IPS DF 4.7 (cell line): ENCODE results near the gene KCNIP1.

Experiments
- DNase-seq: peaks from one replicate; pipeline ENCODE4 v3.0.0-alpha.2; 2013; ENCODE audit warnings: low spot score; ENCODE audit errors: extremely low read depth

Gene KCNIP1

DNA sequence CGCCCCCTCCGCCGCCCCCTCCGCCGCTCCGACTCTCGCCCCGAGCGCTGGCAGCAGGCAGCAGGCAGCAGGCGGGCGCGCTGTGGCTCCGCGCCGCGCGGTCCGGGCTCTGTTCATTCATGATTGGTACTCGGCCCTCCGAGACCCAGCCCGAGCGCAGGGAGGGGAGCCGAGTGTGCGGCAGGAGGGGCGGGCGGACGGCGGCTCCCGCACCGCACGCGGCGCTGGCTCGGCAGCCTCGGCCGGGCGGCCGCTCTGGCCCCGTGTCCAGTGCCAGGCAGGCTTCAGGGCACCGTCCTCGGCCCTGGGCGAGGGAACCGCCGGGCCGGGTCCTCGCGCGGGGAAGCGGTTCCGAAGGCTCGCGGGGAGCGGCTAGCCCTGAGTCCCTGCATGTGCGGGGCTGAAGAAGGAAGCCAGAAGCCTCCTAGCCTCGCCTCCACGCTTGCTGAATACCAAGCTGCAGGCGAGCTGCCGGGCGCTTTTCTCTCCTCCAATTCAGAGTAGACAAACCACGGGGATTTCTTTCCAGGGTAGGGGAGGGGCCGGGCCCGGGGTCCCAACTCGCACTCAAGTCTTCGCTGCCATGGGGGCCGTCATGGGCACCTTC lies at the start of gene KCNIP1:
KCNIP1 (plus strand) TSS at position 31 of the 607 bp plus-strand sequence.
- no peak for DNase-seq

DNA sequence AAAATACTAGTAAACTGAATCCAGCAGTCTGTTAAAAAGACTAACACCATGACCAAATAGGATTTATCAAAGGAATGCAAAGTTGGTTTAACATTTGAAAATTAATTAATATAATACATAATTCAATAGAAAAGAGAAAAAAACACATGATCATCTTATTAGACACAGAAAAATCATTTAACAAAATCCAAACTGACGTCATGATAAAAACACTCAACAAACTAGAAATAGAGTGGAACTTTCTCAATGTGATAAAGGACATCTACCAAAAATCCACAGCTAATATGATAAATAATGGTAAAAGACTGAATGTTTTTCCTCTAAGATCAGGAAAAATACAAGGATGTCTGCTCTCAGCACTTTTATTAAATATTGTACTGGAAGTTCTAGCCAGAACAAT lies 40.4 kb upstream of the KCNIP1 start:
- no peak for DNase-seq

DNA sequence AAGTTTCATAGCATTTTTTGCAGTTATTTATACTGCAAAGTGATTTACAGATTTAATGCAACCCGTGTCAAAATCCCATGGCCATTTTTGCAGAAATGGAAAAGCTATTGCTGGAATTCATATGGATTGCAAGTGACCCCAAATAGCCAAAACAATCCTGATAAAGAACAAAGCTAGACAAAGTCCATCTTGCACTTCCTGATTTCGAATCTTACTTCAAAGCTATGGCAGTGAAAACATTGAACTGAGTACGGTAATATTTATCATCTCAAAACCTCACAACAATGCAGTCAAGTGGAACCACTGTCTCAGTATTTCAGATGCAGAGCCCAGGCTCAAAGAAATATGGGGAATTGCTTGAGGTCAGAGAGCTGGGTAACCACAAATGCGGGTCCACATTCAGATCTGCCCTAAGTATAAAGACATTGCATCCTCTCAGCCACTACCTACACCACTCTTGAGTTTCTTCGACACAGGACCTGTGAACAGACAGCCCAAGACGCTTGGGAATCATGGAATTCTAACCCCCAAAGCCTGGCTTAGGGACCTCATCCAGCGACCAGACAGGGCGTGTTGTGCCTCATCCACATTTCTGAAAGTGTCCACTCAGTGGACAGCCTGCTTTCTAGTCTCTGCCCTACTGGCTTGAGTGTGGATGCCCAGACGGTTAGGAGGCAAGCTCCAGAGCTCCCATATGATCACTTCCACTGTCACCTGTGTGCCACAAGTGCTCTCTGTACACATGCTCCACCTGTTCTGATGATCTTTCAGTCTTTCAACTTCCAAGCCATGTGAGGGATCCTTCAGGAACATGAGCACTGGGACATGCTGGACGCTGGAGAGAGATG lies 39.3 kb upstream of the KCNIP1 start:
- no peak for DNase-seq

DNA sequence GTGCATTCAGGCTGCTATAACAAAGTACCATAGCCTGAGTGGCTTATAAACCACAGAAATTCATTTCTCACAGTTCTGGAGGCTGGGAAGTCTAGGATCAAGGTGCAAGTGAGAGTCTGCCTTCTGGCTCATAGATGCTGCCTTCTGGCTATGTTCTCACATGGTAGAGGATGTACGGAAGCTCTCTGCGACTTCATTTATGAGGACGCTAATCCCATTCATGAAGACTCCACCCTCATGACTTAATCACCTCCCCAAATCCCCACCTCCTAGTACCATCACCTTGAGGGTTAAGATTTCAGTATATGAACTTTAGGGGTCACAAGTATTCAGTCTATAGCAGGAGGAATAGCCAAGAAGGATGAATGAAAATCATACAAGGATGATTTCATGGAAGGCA lies 37.3 kb upstream of the KCNIP1 start:
- no peak for DNase-seq

DNA sequence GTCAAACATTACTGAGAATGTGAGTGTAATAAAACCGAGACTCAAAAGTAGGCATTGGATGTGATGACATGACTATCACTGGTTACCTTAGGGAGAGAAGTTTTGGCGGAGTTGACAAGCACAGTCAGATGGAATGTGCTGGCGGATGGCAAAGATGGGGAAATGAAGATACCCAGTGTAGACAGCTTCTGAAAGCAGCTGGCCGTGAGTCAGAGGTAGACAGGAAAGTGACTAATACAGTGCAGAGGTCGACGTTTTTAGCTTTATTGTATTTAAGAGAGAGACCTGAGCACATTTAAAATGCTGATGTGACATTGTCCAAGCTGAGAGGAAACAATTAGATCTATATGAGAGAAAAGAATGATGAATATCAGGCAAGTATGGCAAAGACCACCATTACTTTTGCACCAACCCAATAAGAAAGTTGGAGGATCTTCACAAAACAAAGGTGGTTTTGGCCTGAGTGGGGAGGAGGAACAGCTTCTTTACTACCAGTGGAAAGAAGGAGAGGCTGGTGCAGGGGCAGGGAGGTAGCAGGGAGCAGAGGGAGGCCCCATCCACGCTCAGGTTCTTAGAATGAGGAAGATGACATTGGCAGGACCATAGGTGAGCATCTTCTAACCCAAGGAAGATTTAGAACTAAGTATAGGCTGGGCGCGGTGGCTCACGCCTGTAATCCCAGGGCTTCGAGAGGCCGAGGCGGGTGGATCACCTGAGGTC lies 36.7 kb upstream of the KCNIP1 start:
- DNase-seq, result no peak

DNA sequence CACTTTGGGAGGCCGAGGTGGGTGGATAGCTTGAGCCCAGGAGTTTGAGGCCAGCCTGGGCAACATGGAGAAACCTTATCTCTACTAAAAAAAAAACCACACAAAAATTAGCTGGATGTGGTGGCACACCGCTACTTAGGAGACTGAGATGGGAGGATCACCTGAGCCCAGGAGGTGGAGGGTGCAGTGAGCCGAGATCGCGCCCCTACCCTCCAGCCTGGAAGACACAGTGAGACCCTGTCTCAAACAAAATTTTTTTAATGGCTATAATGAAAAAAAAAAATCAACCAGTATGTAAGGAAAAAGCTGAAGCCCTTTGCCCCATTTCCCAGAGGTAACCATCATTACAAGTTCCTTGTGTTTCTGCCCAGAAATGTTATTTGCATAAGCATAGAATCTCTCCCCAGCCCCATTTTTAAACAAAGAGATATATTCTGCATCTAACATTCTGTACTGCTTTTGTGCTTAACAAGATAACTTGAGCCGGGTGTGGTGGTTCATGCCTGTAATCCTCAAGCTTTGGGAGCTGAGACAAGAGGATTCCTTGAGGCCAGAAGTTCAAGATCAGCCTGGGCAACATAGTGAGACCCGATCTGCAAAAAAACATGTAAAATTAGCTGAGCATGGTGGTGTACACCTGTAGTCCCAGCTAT lies 35.1 kb upstream of the KCNIP1 start:
- DNase-seq, result no peak

DNA sequence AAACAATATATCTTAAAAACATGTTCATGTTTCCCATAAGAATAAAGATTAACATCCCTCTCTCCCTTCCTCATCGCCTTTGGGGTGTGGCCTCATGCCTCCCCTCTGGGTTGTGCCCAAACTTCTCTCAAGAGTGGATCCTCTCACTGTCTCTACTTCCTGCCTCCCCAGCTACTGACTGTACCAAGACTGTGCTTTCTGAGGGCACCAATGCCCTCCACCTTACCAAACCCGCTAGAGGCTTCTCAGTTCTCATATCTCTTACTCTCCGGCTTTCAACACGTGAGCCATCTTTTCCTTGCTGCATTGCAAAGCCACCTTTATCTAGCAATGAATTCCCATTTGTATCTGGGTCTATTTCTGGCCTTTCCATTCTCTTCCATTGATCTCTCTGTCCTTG lies 34.4 kb upstream of the KCNIP1 start:
- no peak for DNase-seq

DNA sequence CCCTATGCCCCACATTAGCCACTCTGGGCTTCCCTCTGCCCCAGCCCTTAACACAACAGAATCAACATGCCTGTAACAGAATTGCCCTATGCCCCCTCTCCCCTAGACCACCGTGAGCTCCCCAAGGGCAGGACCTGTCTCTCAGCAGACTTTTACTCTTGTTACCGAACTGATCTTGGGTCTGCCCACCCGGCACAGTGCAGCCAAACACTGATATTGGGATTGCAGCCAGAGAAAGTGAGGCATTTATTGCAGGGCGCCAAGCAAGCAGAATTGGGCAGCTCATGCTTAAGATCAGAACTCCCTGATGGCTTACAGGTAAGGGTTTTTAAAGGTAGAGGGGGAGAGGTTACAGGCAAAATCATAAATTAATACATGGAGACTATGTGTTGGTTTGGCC lies 33.5 kb upstream of the KCNIP1 start:
- DNase-seq, result no peak

DNA sequence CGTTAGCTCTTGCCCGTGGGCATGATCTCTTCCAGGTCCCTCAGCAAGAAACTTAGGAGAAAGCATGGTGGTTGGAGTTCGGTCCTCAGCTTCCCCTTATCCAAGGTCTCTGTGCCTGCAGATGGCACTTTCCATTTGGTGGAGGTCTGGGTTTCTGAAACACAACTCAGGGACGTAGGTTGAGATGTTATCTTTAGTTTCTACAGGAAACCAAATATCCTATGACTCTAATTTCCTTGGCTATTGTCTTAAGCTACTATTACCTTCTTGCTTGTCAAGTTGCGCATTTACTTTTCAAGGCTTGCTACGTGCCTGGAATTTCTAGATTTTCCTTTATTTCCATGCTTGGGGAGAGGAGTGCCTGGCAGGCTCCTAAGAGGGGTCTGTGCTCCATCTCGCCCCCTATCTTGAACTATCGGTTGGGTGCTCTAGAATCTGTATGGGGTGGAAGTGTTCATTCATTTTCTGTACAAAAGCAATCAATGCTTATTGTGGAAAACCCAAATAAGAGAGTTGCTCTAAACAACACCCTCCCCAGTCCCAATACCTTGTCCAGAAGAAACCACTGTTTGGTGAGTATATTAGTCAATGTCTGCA lies 32.9 kb upstream of the KCNIP1 start:
- DNase-seq, result no peak

DNA sequence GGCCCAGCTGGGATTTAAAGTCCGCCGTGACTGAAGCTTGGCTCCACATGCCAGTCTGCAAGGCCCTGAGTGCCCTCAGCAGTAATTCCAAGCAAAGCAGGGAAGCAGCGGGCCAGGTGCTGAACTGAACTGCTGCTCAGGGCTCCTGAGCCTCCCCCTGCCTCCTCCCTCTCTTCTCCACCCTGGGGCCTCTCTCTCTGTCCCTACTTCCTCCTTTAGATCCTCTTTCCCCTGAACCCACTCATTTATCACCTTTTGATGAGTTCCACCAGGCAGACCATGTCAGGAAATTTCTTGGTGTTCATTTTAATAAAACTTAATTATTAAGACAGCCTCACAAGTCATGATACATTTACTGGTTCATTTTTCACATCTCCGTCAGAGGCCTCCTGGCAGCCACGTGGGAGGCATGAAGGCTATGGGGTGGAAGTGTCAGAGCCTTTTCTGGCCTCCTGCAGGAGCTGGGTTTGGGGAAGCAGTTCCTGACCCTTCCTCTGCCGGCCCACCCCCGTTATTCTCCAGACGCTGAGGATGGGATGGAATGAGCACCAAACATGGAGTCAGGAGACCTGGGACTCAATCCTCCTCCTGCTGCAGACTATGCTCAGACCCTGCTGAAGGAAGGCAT lies 32.2 kb upstream of the KCNIP1 start:
- DNase-seq, result no peak

DNA sequence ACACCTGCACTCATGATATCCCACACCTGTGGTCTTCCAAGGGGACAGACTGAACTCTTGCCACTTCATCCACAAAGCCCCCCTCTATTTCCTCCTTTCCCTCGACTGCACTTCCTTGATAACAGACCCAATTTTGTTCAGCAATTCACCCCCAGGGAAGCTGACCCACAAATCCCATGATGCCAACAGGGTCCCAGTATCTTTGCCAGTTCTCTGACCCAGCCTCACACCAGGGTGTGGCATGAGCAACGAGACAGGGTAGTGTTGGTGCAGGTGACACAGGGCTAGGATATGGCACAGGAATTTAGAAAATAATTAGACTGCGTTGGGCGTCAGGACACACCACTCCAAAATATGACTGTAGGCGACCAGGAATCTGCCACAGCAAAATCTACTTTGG lies 30.2 kb upstream of the KCNIP1 start:
- DNase-seq, result no peak

DNA sequence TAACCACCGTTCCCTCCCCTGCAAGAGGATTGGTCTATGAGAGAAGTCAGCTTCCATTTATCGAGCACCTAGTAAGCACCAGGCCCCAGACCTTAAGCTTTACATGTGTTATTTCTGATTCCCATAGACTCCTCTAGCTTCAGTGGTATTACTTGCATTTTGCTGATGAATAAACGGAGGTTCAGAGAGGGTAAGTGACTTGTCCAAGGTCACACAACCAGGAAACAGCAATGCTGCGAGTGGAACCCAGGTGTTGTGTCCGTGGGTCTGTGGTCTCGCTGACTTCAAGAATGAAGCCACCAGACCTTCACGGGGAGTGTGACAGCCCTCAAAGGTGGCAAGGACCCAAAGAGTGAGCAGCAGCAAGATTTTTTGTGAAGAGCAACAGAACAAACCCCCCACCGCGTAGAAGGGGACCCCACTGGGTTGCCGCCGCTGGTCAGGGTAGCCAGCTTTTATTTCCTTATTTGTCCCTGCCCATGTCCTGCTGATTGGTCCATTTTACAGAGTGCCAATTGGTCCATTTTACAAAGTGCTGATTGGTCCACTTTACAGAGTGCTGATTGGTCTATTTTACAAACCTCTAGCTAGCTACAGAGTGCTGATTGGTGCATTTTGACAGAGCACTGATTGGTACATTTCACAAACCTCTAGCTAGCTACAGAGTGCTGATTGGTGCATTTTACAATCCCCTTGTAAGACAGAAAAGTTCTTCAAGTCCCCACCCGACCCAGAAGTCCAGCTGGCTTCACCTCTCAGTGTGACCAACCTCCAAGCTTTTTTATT lies 29.1 kb upstream of the KCNIP1 start:
- no peak for DNase-seq

DNA sequence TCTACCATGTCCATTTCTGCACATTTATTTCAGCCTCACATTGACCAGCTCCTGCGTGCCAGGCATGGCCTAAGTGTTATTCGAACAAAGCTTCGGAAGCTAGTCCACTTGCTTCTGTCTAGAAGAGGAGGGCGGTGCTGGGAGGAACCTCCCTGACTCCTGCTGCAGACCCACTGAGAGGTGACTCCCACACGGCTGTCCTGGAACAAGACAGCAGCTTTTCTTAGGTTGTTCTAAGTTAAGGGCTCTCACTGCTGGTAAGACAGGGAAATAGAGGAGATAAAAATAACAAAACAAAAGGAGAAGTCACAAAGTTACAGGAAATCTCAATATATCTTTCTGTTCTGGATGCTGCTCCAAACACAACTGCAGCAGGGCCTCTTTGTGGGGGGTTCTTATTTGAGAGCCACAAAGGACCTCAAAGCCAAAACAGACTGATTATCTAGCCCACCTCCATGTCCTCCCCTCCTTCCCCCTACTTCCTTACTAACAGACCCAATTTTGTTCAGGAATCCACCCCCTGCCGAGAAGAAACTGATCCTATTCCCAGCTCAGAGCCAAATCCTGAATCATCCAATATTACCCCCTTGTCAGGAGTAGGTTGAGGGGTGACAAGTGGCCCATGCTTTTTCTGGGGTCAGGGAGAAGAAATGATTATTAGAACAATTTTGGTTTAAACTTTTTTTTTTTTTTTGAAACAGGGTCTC lies 28.4 kb upstream of the KCNIP1 start:
- no peak for DNase-seq

DNA sequence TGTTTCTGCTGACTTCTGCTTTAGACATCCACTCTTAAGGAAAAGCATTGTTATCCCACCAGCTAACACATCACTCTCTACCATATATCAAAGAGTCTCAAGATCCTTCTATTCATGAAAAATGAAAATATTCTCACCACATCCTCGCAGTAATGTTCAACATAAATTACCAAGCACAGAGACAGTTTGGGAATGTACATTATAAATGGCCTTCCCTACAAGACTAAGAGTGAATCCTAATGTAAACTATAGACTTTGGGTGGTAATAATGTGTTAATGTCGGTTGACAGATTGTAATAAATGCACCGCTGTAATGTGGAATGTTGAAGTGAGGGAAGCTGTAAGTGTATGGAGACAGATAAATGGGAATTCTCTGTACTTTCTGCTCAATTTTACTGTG lies 27.1 kb upstream of the KCNIP1 start:
- no peak for DNase-seq

DNA sequence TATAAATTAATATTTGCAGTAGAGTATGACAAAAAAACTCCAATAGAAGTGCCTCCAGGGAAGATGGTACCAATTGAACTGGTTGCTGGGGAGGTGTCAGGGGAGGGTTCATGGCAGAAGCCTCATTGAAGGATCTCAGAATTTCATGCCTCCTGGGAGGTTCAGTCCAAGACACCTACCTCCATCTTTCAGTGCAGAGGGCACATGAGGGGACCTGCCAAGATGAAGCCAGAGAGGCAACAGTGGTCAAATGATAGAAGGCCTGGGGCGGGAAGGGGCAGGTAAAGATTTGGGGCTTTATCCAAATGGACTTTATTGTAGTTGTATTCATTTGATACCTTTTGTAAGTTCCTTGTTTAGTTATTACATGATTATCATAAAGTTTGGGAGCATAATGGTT lies 25.9 kb upstream of the KCNIP1 start:
- DNase-seq, result no peak

DNA sequence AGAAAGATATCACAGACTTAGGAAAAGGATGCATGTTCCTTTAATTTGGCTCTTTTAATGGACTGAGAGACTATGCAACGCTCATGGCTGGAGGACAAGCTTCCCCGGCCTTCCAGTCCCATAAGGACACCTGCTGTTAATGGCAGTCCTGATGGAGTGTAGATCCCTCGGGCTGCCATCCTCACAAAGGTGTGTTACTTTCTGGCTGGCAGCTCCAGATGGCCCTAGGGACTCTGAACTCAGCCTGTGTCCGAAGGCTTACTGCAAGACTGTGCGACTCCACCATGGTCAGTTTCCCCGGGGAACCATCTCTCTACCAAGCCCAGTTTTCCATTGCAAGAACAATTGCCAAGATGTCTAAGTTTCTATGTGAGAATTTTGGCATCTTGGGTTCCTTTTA lies 25.5 kb upstream of the KCNIP1 start:
- DNase-seq, result no peak

DNA sequence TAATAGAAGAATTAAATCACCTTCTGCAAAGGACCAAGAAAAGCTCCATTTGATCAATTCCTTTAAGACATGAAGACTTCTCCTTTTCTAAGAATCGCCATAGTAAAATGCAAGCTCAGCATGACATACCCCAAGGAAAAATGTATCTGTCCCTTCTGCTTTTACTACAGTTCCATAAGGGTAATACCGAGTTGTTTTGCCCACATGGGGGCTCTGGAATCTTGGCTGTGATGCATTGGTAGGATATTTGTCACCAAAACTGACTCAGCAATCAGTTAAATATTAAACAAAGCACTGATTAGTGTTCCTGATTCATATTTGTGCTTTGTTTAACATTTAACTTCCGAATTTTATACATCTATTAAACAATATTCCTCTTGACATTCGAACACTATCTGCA lies 24.3 kb upstream of the KCNIP1 start:
- DNase-seq, result no peak

DNA sequence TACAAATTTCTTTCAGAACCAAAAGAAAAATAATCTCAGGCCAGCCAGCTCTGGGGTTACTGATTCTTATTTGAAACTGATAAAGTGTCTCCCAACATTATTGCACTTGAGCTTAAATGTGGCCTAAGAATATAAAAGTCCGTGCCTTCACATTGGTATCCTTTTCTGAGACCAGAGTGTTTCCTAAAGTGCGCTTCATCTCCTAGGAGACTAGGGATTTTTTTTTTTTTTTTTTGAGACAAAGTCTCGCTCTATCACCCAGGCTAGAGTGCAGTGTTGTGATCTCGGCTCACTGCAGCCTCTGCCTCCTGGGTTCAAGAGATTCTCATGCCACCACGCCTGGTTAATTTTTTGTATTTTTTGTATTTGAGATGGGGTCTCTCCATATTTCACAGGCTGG lies 23.6 kb upstream of the KCNIP1 start:
- DNase-seq, result no peak

DNA sequence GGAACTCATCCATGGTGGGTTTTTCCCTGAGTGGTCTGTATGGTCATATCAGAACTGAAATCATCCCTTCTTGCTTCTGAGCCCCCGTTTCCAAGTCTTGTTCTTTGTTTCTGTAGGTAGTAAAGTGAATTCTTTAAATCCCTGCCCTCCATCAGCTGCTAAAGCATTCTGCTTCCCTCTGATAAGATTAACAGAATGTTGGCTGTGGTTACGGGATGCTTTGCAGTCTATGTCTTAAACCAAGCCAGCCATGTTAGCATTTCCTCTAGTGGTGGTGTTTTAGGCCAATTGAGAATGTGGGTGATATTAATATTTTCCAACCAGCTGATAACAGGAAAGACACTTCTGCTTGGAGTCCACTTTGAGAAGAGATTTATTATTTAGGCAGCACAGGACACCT lies 22.0 kb upstream of the KCNIP1 start:
- DNase-seq, result no peak

DNA sequence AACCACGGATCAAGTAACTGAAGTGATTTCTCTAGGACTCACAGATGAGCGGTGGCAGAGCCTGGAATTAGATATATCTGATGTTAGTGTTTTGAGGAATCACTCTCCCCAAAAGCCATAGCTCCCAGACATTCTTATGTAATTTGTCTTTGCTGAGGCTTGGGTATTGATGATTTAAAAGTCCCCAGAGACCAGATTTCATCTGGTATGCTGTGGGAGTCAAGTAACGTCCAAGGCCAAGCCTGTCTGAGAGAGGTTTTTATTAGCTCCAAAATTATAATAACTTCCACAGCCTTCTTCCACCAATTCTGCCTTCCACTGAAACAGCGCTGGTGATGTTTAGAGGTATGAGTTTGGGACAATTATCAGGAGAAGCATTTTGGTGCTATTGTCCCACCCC lies 21.3 kb upstream of the KCNIP1 start:
- no peak for DNase-seq
